Measurements from ENCODE around the gene IL1RN. TPM values are rescaled to one million over a fixed set of nuclear protein-coding genes. Genes with fewer than 3 reads are reported as not detected.

Gene IL1RN
- polyA plus RNA-seq, 3 donors: 89.9 to 109 (median 92.0) TPM

DNA sequence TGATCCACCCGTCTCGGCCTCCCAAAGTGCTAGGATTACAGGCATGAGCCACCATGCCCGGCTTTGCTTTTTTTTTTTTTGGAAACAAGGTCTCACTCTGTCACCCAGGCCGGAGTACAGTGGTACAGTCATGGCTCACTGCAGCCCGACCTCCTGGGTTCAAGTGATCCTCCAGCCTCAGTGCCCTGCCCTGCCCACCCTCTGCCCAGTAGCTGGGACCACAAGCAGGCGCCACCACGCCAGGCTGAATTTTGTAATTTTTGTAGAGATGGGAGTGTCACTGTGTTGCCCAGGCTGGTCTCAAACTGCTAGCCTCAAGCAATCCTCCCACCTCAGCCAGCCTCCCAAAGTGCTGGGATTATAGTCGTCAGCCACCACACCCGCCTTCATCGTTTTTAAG lies 34.8 kb downstream of the IL1RN start:
- H3K4me3 Mint-ChIP-seq: no peak overlapping the region
- DNase-seq: no peak
- Histone ChIP-seq H3K27me3 (ENCODE audit: control insufficient read depth in 2 of 2, insufficient read depth in 2 of 2, low read length in 2 of 2) (peaks cover 4 to 9% of the 10 kb centered on the region in 2 donors), H4K20me1 (ENCODE audit: insufficient read depth, low read length) (no peaks in the 10 kb centered on the region), H3K36me3 (replicated peaks in 1 of 2; ENCODE audit: control insufficient read depth in 1 of 2, insufficient read depth in 2 of 2, low read length in 2 of 2) (no peaks in the 10 kb centered on the region), H3K4me1 (ENCODE audit: control insufficient read depth in 1 of 2, insufficient read depth in 2 of 2, low read length in 2 of 2) (peaks cover 10 to 14% of the 10 kb centered on the region in 2 donors), H3K27ac (ENCODE audit: low read depth in 1 of 2, low read length in 2 of 2) (no peak overlapping the region), H3K9me3 (replicated peaks in 1 of 2; ENCODE audit: control insufficient read depth in 1 of 2, insufficient read depth in 1 of 2, low read length in 2 of 2) (no peaks in the 10 kb centered on the region), H3K4me2 (replicated peaks; ENCODE audit: extremely low read depth, low read length, poor library complexity, severe bottlenecking) (no peak overlapping the region), H3K9ac (ENCODE audit: insufficient read depth, low read length, poor library complexity, severe bottlenecking) (no peak overlapping the region), H3K4me3 (replicated peaks in 1 of 3; ENCODE audit: low read depth in 2 of 3, low read length in 3 of 3) (no peak overlapping the region), H2AFZ (ENCODE audit: insufficient read depth, low read depth, low read length, poor library complexity, severe bottlenecking) (no peak overlapping the region), H3K79me2 (ENCODE audit: insufficient read depth, low read length) (no peaks in the 10 kb centered on the region)
- intact Hi-C loops (cut with micrococcal nuclease): no loop called here
- TF ChIP-seq, protein P1, sequence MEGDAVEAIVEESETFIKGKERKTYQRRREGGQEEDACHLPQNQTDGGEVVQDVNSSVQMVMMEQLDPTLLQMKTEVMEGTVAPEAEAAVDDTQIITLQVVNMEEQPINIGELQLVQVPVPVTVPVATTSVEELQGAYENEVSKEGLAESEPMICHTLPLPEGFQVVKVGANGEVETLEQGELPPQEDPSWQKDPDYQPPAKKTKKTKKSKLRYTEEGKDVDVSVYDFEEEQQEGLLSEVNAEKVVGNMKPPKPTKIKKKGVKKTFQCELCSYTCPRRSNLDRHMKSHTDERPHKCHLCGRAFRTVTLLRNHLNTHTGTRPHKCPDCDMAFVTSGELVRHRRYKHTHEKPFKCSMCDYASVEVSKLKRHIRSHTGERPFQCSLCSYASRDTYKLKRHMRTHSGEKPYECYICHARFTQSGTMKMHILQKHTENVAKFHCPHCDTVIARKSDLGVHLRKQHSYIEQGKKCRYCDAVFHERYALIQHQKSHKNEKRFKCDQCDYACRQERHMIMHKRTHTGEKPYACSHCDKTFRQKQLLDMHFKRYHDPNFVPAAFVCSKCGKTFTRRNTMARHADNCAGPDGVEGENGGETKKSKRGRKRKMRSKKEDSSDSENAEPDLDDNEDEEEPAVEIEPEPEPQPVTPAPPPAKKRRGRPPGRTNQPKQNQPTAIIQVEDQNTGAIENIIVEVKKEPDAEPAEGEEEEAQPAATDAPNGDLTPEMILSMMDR (IDR thresholded peaks at IDR 0.05): no peak
- no peak overlapping the region for H3K27ac Mint-ChIP-seq
- peaks cover 8 to 15% (median 9%) of the 10 kb centered on the region in 3 donors for H3K27me3 Mint-ChIP-seq (ENCODE audit: low read depth in 3 of 3)
- H3K4me1 Mint-ChIP-seq: peaks cover 15% of the 10 kb centered on the region
- 100% methylated on average over 1 of the region's 10 CpGs for WGBS (ENCODE audit: insufficient coverage)
- peaks cover 0 to 2% (median 0%) of the 10 kb centered on the region in 7 donors for H3K9me3 Mint-ChIP-seq
- peaks cover 0 to 7% of the 10 kb centered on the region in 2 donors for H3K36me3 Mint-ChIP-seq

DNA sequence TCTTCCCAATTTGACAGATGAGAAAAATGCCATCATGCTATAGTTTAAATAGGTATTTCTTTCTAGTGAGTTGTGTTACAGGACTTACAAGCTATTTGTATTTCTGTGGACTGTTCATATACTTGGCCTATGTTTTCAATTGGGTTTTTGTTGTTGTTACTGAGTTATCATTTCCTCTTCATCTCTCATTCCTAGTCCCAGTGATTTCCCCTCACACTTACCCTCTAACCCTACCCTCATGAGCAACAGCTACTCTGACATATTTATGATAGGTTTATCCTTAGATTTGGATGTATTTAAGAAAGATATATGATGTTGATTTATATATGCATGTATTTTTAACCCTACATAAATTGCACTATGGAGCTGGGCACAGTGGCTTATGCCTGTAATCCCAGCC lies 35.5 kb downstream of the IL1RN start:
- peaks cover 17% of the 10 kb centered on the region for H3K4me1 Mint-ChIP-seq

More for the DNA sequence above, 35.5 kb downstream of the IL1RN start:
- TF ChIP-seq, protein P1 (IDR thresholded peaks at IDR 0.05): no peak
- H3K36me3 ChIP-seq (replicated peaks in 1 of 2; ENCODE audit: control insufficient read depth in 1 of 2, insufficient read depth in 2 of 2, low read length in 2 of 2): no peaks in the 10 kb centered on the region
- H3K4me3 Mint-ChIP-seq: no peak overlapping the region
- no peaks in the 10 kb centered on the region for H4K20me1 ChIP-seq (ENCODE audit: insufficient read depth, low read length)
- H3K27me3 ChIP-seq (ENCODE audit: control insufficient read depth in 2 of 2, insufficient read depth in 2 of 2, low read length in 2 of 2): peaks cover 2 to 4% of the 10 kb centered on the region in 2 donors
- peaks cover 11 to 14% of the 10 kb centered on the region in 2 donors for H3K4me1 ChIP-seq (ENCODE audit: control insufficient read depth in 1 of 2, insufficient read depth in 2 of 2, low read length in 2 of 2)
- no peak overlapping the region for H3K27ac Mint-ChIP-seq
- intact Hi-C loops (cut with micrococcal nuclease): no loop called here
- peaks cover 0 to 2% (median 0%) of the 10 kb centered on the region in 7 donors for H3K9me3 Mint-ChIP-seq
- H3K4me2 ChIP-seq (replicated peaks; ENCODE audit: extremely low read depth, low read length, poor library complexity, severe bottlenecking): no peak overlapping the region
- H3K79me2 ChIP-seq (ENCODE audit: insufficient read depth, low read length): no peaks in the 10 kb centered on the region
- no peak overlapping the region for H3K4me3 ChIP-seq (replicated peaks in 1 of 3; ENCODE audit: low read depth in 2 of 3, low read length in 3 of 3)
- peaks cover 5 to 14% (median 6%) of the 10 kb centered on the region in 3 donors for H3K27me3 Mint-ChIP-seq (ENCODE audit: low read depth in 3 of 3)
- H3K9ac ChIP-seq (ENCODE audit: insufficient read depth, low read length, poor library complexity, severe bottlenecking): no peak overlapping the region
- DNase-seq: no peak
- no peak overlapping the region for H2AFZ ChIP-seq (ENCODE audit: insufficient read depth, low read depth, low read length, poor library complexity, severe bottlenecking)
- peaks cover 0 to 6% of the 10 kb centered on the region in 2 donors for H3K36me3 Mint-ChIP-seq
- no peaks in the 10 kb centered on the region for H3K9me3 ChIP-seq (replicated peaks in 1 of 2; ENCODE audit: control insufficient read depth in 1 of 2, insufficient read depth in 1 of 2, low read length in 2 of 2)
- H3K27ac ChIP-seq (ENCODE audit: low read depth in 1 of 2, low read length in 2 of 2): no peak overlapping the region
